22Rv1 (cell line): ENCODE data around the gene APBB2.

ENCODE experiments used
- CTCF ChIP-seq: fragments of 450-650 bp; IDR thresholded peaks from 2 replicates; pipeline ENCODE4 v1.5.1; 2017; ENCODE audit warnings: mild to moderate bottlenecking
- ZFX ChIP-seq: fragments of 450-650 bp; IDR thresholded peaks from 2 replicates; pipeline ENCODE4 v1.6.1; 2017; ENCODE audit warnings: antibody characterized with exemption, borderline replicate concordance

- TF ChIP-seq ZFX: no peak
- no peak for TF ChIP-seq CTCF
These were observed 228.0 kb downstream of the APBB2 start for GRCh38 chr4:40986375-40986774.
